HFFc6 (cell line): ENCODE data around the gene DIABLO. TPM values are rescaled to one million over a fixed set of nuclear protein-coding genes. Genes with fewer than 3 reads are reported as not detected.

Source experiments
- DNase-seq: peaks from one replicate; pipeline ENCODE4 v3.0.0-alpha.2; 2018
- H3K27ac Mint-ChIP-seq: 2 replicates; pipeline ENCODE4 v1.8.0; 2020; ENCODE audit warnings: mild to moderate bottlenecking, mixed read lengths
- H3K27me3 Mint-ChIP-seq: 2 replicates; pipeline ENCODE4 v1.8.0; 2021; ENCODE audit warnings: mild to moderate bottlenecking, moderate library complexity, mixed read lengths; ENCODE audit not compliant: insufficient read depth
- H3K36me3 Mint-ChIP-seq: 2 replicates; pipeline ENCODE4 v1.8.0; 2021; ENCODE audit warnings: low read depth, mixed read lengths
- H3K4me1 Mint-ChIP-seq: 2 replicates; pipeline ENCODE4 v1.8.0; 2020; ENCODE audit warnings: low read depth, mixed read lengths
- H3K4me3 Mint-ChIP-seq: 2 replicates; pipeline ENCODE4 v1.8.0; 2020; ENCODE audit warnings: mild to moderate bottlenecking, moderate library complexity, mixed read lengths
- H3K9me3 Mint-ChIP-seq: 2 replicates; pipeline ENCODE4 v1.8.0; 2020; ENCODE audit warnings: mild to moderate bottlenecking, mixed read lengths
- CTCF ChIP-seq: fragments of 200-600 bp; sonication (generic); IDR thresholded peaks from 2 replicates; pipeline ENCODE4 v1.5.0; 2021; ENCODE audit warnings: antibody characterized with exemption, mild to moderate bottlenecking
- total RNA-seq, 6 experiments: library from RNA; stranded (reverse); fragmentation: NEBNext Ultra II Directional; extraction: Animal tissue kit (Norgen Biotek cat#: 25700); gene quantifications; 2 replicates in 1 of 6; 3 replicates in 5 of 6; pipeline ENCODE4 v1.2.3, GENCODE V29; 2021

Gene DIABLO
- total RNA-seq, 6 experiments from 2014 or later = 47.5 to 54.2 (median 48.8) TPM

- TF ChIP-seq CTCF = no peak
- H3K27me3 Mint-ChIP-seq = peaks cover 24% of the 10 kb centered on the region
- no peak for DNase-seq
- H3K4me1 Mint-ChIP-seq = no peaks in the 10 kb centered on the region
- H3K27ac Mint-ChIP-seq = no peak overlapping the region
- H3K9me3 Mint-ChIP-seq = no peaks in the 10 kb centered on the region
- H3K36me3 Mint-ChIP-seq = peaks cover 13% of the 10 kb centered on the region
- H3K4me3 Mint-ChIP-seq = no peak overlapping the region
These were observed 18.9 kb downstream of the DIABLO start for GRCh38 chr12:122206976-122207375.

- no peak overlapping the region for H3K4me3 Mint-ChIP-seq
- no peaks in the 10 kb centered on the region for H3K9me3 Mint-ChIP-seq
These were observed 19.6 kb downstream of the DIABLO start for GRCh38 chr12:122206111-122206881.

GRCh38 chr12:122205053-122205925, 20.6 kb downstream of the DIABLO start:
- no peak overlapping the region; the same call in 1 of the 2 replicates for H3K27ac Mint-ChIP-seq
- DNase-seq = no peak
- H3K4me3 Mint-ChIP-seq = peak overlapping the region; percentile 23
- H3K4me1 Mint-ChIP-seq = no peaks in the 10 kb centered on the region
- TF ChIP-seq CTCF = no peak
- H3K27me3 Mint-ChIP-seq = peaks cover 24% of the 10 kb centered on the region
- no peaks in the 10 kb centered on the region for H3K9me3 Mint-ChIP-seq
- peaks cover 13% of the 10 kb centered on the region for H3K36me3 Mint-ChIP-seq

More at GRCh38 chr12:122206111-122206881, 19.6 kb downstream of the DIABLO start:
- no peak overlapping the region for H3K27ac Mint-ChIP-seq
- H3K4me1 Mint-ChIP-seq = no peaks in the 10 kb centered on the region
- no peak for TF ChIP-seq CTCF
- DNase-seq = no peak
- peaks cover 24% of the 10 kb centered on the region for H3K27me3 Mint-ChIP-seq
- peaks cover 13% of the 10 kb centered on the region for H3K36me3 Mint-ChIP-seq

GRCh38 chr12:122204167-122205052, 21.4 kb downstream of the DIABLO start:
- Mint-ChIP-seq H3K27ac (no peak overlapping the region), H3K27me3 (peaks cover 24% of the 10 kb centered on the region), H3K4me3 (peak overlapping the region; percentile 23), H3K36me3 (peaks cover 13% of the 10 kb centered on the region), H3K4me1 (peaks cover 5% of the 10 kb centered on the region; the same call in 1 of the 2 replicates), H3K9me3 (no peaks in the 10 kb centered on the region)
- no peak for DNase-seq
- TF ChIP-seq CTCF = no peak
